Measurements from ENCODE around the gene SUGCT. TPM values are rescaled to one million over a fixed set of nuclear protein-coding genes. Genes with fewer than 3 reads are reported as not detected.

SUGCT gene
- total RNA-seq, 2 experiments from 2014 or later: not detected

DNA sequence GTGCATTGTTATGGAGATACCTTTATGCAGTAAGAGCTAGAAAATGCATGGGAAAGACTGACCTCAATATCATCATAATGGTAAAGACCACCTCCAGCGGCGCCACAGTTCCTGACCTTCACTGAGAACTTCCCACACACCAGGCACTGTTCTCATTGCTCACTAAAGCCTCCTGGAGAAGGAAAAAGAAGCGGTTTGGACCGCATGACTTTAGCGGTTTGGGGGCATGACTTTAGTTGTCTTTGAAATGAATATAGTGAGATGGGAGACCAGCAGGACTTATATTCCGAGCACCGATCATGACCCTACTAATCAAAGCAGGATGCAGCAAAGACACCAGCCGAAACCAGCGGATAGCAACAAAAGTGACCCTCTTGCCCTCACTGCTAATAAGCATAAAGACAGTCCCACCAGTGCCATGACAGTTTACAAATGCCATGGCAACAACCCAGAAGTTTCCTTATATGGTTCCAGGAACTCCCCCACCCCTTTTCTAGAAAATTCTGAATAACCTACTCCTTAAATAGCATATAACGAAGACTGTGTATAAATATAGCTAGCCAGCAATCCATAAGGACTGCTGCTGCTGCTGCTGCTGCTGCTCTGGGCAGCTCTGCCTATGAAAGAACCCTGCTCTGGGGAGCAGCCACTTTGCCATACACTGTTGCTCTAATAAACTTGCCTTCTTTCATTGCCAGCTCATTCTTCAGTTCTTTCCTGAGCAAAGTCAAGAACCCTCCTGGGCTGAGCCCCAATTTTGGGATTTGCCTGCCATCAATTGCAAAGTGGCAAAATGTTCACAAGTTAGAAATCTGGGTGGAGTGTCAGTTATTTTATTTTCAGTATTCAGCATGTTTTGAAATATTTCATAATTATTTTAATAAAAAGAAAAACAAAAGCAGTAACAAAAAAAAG lies 694.1 kb downstream of the SUGCT start:
- POLR2A ChIA-PET: no interaction called here
- Mint-ChIP-seq H3K9me3 (peaks cover 5% of the 10 kb centered on the region), H3K27me3 (no peaks in the 10 kb centered on the region), H3K36me3 (ENCODE audit: low read depth) (no peaks in the 10 kb centered on the region), H3K4me3 (no peak overlapping the region), H3K4me1 (no peaks in the 10 kb centered on the region), H3K27ac (no peak overlapping the region)
- CTCF ChIA-PET: no interaction called here
- DNase-seq: no peak

DNA sequence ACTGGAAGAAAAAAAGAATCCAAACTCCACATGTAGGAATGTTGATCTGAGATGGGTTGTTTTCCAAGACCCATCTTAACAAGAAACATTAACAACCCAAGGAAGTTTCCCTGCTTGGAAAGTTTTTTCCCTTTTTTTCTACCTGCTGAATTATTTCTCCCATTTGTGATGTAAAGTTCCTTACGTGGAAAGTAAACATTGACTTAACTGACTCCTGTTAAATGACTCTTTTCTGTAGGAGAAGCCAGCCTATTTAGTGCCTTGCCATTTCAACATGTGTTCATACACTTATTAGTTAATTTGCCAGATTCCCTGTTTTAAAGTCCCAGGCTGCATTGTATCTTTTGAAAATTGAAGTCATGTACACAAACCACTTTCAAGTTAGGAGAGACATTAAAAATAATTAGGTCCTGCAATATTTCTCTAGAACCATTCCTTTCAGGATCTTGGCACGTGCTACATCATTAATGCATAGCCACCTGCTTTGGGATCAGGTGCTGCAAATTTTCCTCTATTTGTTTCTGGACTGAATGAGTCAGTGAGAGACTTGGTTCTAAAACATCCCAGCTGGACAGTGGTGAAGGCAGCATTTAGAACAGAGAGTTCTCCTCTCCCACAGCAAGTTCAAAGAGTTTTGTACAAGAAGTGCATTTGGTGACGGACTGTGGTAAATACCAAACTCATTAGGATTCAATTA lies 698.5 kb downstream of the SUGCT start:
- H3K36me3 Mint-ChIP-seq (ENCODE audit: low read depth): no peaks in the 10 kb centered on the region
- H3K4me3 Mint-ChIP-seq: no peak overlapping the region
- no peaks in the 10 kb centered on the region for H3K4me1 Mint-ChIP-seq
- peaks cover 5% of the 10 kb centered on the region for H3K9me3 Mint-ChIP-seq
- H3K27me3 Mint-ChIP-seq: no peaks in the 10 kb centered on the region
- no peak overlapping the region for H3K27ac Mint-ChIP-seq
- CTCF ChIA-PET: no interaction called here
- DNase-seq: no peak
- POLR2A ChIA-PET: no interaction called here

DNA sequence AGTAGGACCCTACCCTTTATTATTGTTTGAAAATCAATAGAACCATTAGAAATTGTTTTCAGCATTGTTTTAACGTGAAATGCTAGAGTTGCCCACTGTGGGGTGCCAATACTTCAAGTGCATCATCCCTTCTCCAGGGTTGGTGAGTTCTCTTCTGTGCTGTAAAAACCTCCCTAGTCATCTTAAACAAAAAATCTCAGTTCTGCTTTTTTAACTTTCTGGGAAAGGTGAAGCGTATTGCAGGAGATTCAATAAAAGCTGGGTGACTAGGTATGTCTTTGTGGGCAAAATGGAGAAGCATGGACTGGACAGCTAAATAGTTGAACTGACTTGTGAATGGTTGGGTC lies 699.1 kb downstream of the SUGCT start:
- no peak overlapping the region for H3K27ac Mint-ChIP-seq
- peaks cover 7% of the 10 kb centered on the region for H3K9me3 Mint-ChIP-seq
- no peaks in the 10 kb centered on the region for H3K36me3 Mint-ChIP-seq (ENCODE audit: low read depth)
- CTCF ChIA-PET: no interaction called here
- no peak overlapping the region for H3K4me3 Mint-ChIP-seq
- no peaks in the 10 kb centered on the region for H3K27me3 Mint-ChIP-seq
- no peak for DNase-seq
- no peaks in the 10 kb centered on the region for H3K4me1 Mint-ChIP-seq
- POLR2A ChIA-PET: no interaction called here

DNA sequence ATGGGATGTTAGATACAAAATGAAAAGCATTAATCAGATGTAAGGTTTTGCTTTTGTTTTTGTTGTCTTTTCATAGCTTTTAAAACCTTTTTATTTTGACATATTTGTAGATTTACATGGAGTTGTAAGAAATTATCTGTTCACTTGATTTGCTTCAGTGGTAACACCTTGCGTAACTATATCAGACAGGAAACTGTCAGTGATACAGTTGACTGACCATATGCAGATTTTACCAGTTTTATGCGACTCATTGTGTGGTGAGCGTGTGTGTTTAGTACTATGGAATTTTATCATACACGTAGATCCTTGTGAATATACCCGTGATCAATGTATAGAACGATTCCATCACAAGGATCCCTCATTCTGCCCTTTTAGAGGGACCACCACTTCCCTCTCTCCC lies 701.4 kb downstream of the SUGCT start:
- Mint-ChIP-seq H3K27ac (no peak overlapping the region), H3K27me3 (no peaks in the 10 kb centered on the region), H3K9me3 (peaks cover 8% of the 10 kb centered on the region), H3K36me3 (ENCODE audit: low read depth) (no peaks in the 10 kb centered on the region), H3K4me1 (no peaks in the 10 kb centered on the region), H3K4me3 (no peak overlapping the region)
- ChIA-PET POLR2A (no interaction called here), CTCF (no interaction called here)
- DNase-seq: no peak

DNA sequence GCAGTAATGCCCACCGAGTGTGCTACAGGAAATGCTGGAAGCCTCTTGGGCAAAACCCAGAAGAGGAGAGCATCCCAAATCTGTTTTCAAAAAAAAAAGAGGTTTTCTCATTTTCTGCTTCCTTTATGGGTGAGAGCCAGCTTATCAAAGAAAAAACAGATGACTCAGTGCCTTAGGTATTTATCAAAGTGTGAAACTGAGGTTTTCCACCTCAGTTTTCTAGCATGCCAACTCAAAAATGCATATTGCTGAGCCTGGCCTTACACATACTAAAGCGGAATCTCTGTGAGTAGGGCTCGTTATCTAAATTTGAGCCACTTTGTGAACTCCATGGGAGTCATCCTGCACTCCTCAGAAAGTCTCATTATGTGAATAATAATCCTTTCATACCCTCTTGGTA lies 705.1 kb downstream of the SUGCT start:
- H3K27ac Mint-ChIP-seq: no peak overlapping the region
- no peak overlapping the region for H3K4me3 Mint-ChIP-seq
- no peaks in the 10 kb centered on the region for H3K27me3 Mint-ChIP-seq
- CTCF ChIA-PET: no interaction called here
- no peaks in the 10 kb centered on the region for H3K4me1 Mint-ChIP-seq
- POLR2A ChIA-PET: no interaction called here
- peaks cover 13% of the 10 kb centered on the region for H3K9me3 Mint-ChIP-seq
- H3K36me3 Mint-ChIP-seq (ENCODE audit: low read depth): no peaks in the 10 kb centered on the region
- DNase-seq: no peak

DNA sequence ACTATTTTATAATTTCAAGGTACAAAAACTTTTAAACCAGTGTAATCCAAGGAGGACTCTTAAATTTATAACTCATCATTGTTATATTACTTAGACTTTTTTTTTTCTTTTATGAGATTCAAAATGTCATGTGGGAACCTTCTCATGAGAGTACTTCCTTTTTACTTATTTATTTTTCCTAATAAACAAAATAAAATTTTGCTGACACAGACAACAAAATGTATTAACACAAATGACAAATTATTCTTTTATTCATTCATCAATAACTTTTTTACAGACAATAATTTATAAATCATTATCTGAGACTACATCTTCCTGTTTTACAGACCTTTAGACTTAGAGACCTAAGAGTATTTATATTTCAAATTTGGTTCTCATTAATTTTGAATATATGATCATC lies 706.2 kb downstream of the SUGCT start:
- no peak overlapping the region for H3K4me3 Mint-ChIP-seq
- peaks cover 20% of the 10 kb centered on the region for H3K9me3 Mint-ChIP-seq
- H3K4me1 Mint-ChIP-seq: no peaks in the 10 kb centered on the region
- H3K27ac Mint-ChIP-seq: no peak overlapping the region
- DNase-seq: no peak
- no peaks in the 10 kb centered on the region for H3K36me3 Mint-ChIP-seq (ENCODE audit: low read depth)
- ChIA-PET CTCF (no interaction called here), POLR2A (no interaction called here)
- H3K27me3 Mint-ChIP-seq: no peaks in the 10 kb centered on the region

DNA sequence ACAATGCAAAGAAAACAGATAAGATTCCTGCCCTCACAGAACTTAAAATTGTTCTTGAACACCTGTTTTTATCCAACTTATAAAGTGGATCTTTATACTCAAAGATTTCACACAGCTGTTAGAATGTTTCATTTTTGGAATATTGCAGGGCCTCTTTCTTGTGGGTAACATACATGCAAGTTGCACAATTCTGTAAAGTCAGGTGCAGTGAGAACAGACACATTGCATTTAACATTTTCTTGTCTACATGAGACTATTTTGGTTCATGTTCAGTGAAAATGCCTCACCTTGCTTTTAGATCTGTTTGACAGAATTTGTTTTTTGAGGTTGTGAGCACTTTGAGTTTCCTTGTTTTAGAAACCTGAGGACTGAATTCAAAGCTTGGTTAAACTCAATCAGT lies 707.8 kb downstream of the SUGCT start:
- Mint-ChIP-seq H3K4me3 (no peak overlapping the region), H3K27me3 (no peaks in the 10 kb centered on the region), H3K4me1 (no peaks in the 10 kb centered on the region), H3K36me3 (ENCODE audit: low read depth) (no peaks in the 10 kb centered on the region), H3K9me3 (peaks cover 20% of the 10 kb centered on the region), H3K27ac (no peak overlapping the region)
- CTCF ChIA-PET: no interaction called here
- POLR2A ChIA-PET: no interaction called here
- no peak for DNase-seq

DNA sequence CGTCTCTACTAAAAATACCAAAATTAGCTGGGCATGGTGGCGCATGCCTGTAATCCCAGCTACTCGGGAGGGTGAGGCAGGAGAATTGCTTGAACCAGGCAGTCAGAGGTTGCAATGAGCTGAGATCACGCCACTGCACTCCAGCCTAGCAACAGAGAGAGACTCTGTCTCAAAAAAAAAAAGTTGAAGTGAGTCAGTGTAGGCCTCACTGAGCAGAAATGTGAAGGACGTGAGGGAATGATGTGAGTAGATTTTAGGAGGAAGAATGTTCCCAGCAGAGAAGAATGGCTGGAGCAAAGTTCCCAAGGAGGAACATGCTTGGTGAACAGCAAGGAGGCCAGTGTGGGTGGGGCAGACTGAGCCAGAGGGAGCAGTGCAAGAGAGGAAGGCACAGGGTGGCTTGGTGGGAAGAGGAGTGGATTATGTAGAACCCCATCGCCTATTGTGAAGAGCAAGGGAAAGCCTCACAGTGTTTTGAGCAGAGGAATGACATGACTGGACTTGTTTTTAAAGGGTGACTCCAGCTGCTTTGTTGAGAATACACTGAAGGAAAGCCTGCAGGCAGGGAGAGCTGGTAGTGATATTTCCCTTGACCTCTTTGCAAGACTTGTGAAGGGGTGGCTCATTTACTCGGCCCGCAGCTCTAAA lies 708.7 kb downstream of the SUGCT start:
- H3K9me3 Mint-ChIP-seq: peaks cover 20% of the 10 kb centered on the region
- H3K4me3 Mint-ChIP-seq: no peak overlapping the region
- H3K27ac Mint-ChIP-seq: no peak overlapping the region
- DNase-seq: no peak
- H3K36me3 Mint-ChIP-seq (ENCODE audit: low read depth): no peaks in the 10 kb centered on the region
- CTCF ChIA-PET: no interaction called here
- H3K4me1 Mint-ChIP-seq: no peaks in the 10 kb centered on the region
- POLR2A ChIA-PET: no interaction called here
- H3K27me3 Mint-ChIP-seq: no peaks in the 10 kb centered on the region

DNA sequence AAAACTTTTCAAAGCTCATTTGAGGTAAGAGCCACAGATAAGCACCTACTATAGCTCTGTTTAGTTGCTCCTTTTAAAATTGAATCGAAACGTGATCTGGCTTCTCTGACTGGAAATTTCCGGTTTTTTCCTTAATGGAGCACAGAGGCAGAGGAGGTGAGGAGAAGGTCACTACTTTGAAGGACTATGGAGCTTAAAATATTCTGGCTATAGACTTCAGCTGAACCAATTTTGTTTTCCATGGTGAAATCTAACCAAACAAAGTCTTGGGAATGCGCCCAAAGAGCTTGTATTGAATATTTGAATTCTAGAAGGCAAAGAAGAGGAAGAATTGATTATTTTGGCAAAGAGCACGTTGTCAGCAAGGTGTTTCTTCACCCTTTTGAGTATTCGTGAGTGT lies 711.1 kb downstream of the SUGCT start:
- Mint-ChIP-seq H3K9me3 (peaks cover 12% of the 10 kb centered on the region), H3K27me3 (no peaks in the 10 kb centered on the region), H3K4me1 (no peaks in the 10 kb centered on the region), H3K4me3 (no peak overlapping the region), H3K27ac (no peak overlapping the region), H3K36me3 (ENCODE audit: low read depth) (no peaks in the 10 kb centered on the region)
- ChIA-PET CTCF (no interaction called here), POLR2A (no interaction called here)
- no peak for DNase-seq

DNA sequence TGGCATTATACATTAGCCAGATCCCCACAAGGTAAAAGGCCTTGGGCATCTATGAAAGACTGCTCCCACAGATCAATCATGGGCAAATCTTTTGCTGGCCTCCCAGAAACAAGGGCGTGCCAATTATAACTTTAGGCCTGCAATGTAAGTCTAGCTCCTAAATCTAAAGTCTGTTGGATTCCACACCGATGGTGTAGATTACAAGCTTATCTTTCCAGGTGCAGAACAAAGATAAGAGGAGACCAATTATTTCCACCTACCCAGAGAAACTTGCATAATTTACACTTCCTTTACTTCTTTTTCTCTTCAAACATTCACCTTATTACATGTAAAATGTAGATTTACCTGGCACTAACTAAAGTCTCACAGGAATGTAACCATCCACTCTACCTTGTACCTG lies 713.1 kb downstream of the SUGCT start:
- DNase-seq: no peak
- CTCF ChIA-PET: no interaction called here
- H3K9me3 Mint-ChIP-seq: peaks cover 7% of the 10 kb centered on the region
- no peaks in the 10 kb centered on the region for H3K27me3 Mint-ChIP-seq
- POLR2A ChIA-PET: no interaction called here
- H3K4me3 Mint-ChIP-seq: no peak overlapping the region
- H3K36me3 Mint-ChIP-seq (ENCODE audit: low read depth): no peaks in the 10 kb centered on the region
- H3K27ac Mint-ChIP-seq: no peak overlapping the region
- no peaks in the 10 kb centered on the region for H3K4me1 Mint-ChIP-seq

DNA sequence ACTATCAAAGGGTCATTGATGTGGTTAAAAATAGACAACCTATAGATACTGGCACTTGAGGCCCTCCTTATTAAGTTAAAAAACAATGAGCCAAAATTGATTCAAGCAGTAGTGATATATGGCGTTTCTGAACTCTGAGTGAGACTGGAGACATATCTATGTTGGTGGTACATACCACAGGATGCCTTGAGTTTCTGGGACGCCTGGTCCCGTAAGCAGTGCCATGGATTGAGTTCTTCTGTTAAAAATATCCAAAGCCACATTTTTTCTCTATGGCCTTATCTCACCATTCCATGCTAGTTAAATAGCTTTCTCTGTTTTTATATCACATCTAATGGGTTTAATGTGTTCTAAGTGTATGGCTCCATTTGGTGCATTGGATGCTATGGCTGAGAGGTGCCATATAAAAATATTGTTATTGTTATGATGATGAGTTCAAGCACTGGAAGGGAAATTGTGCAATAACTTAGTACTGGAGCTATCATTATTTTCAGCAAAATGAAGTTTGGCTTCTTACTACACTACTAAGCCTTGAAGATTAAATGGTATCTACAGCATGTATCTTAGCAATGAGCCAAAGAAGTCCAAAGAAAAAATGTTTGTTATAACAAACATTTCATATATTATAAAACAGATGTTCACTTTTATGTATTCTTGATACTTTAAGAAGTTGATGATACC lies 713.9 kb downstream of the SUGCT start:
- Mint-ChIP-seq H3K4me1 (no peaks in the 10 kb centered on the region), H3K4me3 (no peak overlapping the region), H3K27me3 (no peaks in the 10 kb centered on the region), H3K36me3 (ENCODE audit: low read depth) (no peaks in the 10 kb centered on the region), H3K9me3 (peaks cover 6% of the 10 kb centered on the region), H3K27ac (no peak overlapping the region)
- ChIA-PET POLR2A (no interaction called here), CTCF (no interaction called here)
- DNase-seq: no peak

DNA sequence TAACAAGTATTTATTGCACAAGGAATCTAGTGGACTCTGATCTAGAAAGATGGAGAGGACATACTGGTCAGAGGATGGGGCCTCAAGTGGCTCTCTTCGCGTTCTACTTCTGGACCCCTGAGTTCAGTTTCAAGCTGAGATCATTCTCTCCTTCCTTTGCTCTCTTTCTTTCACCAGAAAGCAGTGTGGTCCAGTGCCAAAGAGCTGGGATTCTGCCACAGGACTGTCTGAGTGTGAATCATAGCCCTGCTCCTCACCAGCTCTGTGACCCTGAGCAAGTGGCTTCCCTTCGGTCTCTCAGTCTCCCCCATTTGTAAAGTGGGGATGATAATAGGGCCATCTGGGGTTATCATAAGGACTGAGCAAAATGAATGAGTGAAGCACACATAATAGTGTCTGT lies 715.2 kb downstream of the SUGCT start:
- Mint-ChIP-seq H3K27ac (no peak overlapping the region), H3K4me3 (no peak overlapping the region), H3K27me3 (no peaks in the 10 kb centered on the region), H3K9me3 (peaks cover 6% of the 10 kb centered on the region), H3K4me1 (no peaks in the 10 kb centered on the region), H3K36me3 (ENCODE audit: low read depth) (no peaks in the 10 kb centered on the region)
- POLR2A ChIA-PET: no interaction called here
- CTCF ChIA-PET: no interaction called here
- no peak for DNase-seq

DNA sequence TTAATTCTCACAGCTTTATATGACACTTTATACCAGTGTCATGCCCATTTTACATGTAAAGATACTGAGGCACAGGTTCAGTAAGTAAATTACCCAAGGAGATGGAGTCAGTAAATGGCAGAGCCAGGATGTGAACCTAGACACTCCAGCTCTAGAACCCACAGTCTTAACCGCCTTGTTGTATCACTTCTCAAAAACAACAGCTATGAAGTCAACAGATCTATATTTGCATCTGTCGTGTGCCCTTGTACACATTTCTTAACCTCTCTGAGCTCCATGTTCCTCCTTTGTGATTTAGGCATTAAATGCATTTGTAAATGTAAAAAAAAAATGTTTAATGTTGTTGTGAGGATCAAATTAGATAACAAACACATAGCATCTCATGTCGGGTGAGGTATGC lies 716.2 kb downstream of the SUGCT start:
- CTCF ChIA-PET: no interaction called here
- POLR2A ChIA-PET: no interaction called here
- Mint-ChIP-seq H3K9me3 (peaks cover 2% of the 10 kb centered on the region), H3K27me3 (no peaks in the 10 kb centered on the region), H3K4me3 (no peak overlapping the region), H3K4me1 (no peaks in the 10 kb centered on the region), H3K27ac (no peak overlapping the region), H3K36me3 (ENCODE audit: low read depth) (no peaks in the 10 kb centered on the region)
- no peak for DNase-seq

Data from activated CD4-positive, alpha-beta memory T cell treated with anti-CD3 and anti-CD28 coated beads, Interleukin-2, amount 10 ng/mL, durations not matched to agents 7 days and 5 days (primary cell).